HepG2 (cell line): Measurements from ENCODE around the gene FAM118B. TPM values are rescaled to one million over a fixed set of nuclear protein-coding genes. Genes with fewer than 3 reads are reported as not detected.

Experiments used
- BRCA1 ChIP-seq: sonication (generic); formaldehyde crosslinking; IDR thresholded peaks from 2 replicates; pipeline ENCODE4 v1.4.0; 2020; ENCODE audit warnings: missing genetic modification reagents
- EHMT2 ChIP-seq: fragments of 200-600 bp; sonication (generic); IDR thresholded peaks from 2 replicates; pipeline ENCODE4 v1.7.0; 2017; ENCODE audit warnings: antibody characterized with exemption, low read depth, low read length, borderline replicate concordance
- ETV5 ChIP-seq: IDR thresholded peaks from 2 replicates; pipeline ENCODE4 v1.6.1; 2018; ENCODE audit warnings: missing biosample characterization, missing genetic modification reagents, inconsistent platforms, borderline replicate concordance
- GATA4 ChIP-seq: sonication (generic); IDR thresholded peaks from 2 replicates; pipeline ENCODE4 v1.6.1; 2016; ENCODE audit warnings: antibody characterized with exemption, low read depth, borderline replicate concordance
- GTF2F1 ChIP-seq: fragments of 150-350 bp; IDR thresholded peaks from 2 replicates; pipeline ENCODE4 v1.6.1; 2014; ENCODE audit warnings: low read length
- KLF15 ChIP-seq: sonication (generic); formaldehyde crosslinking; IDR thresholded peaks from 2 replicates; pipeline ENCODE4 v1.8.1; 2023; ENCODE audit warnings: borderline replicate concordance, mild to moderate bottlenecking, inconsistent platforms, missing genetic modification reagents, mixed read lengths
- NFYB ChIP-seq: sonication (generic); formaldehyde crosslinking; IDR thresholded peaks from 2 replicates; pipeline ENCODE4 v1.4.0; 2020; ENCODE audit warnings: missing genetic modification reagents
- SIX1 ChIP-seq: sonication (generic); formaldehyde crosslinking; IDR thresholded peaks from 2 replicates; pipeline ENCODE4 v1.4.0; 2020; ENCODE audit warnings: missing genetic modification reagents, borderline replicate concordance
- ZNF224 ChIP-seq: sonication (generic); formaldehyde crosslinking; IDR thresholded peaks from 2 replicates; pipeline ENCODE4 v1.5.0; 2020; ENCODE audit warnings: mild to moderate bottlenecking, missing genetic modification reagents
- ZNF496 ChIP-seq: sonication (generic); formaldehyde crosslinking; IDR thresholded peaks from 2 replicates; pipeline ENCODE4 v1.8.1; 2023; ENCODE audit warnings: mild to moderate bottlenecking, moderate library complexity, missing genetic modification reagents; ENCODE audit not compliant: insufficient replicate concordance
- ZNF891 ChIP-seq: sonication (generic); formaldehyde crosslinking; IDR thresholded peaks from 2 replicates; pipeline ENCODE4 v1.5.0; 2020; ENCODE audit warnings: mild to moderate bottlenecking, missing genetic modification reagents
- polyA plus RNA-seq, 8 experiments: library from polyadenylated mRNA; depleted of rRNA in 3 of 8; stranded (reverse) in 7 of 8; unstranded in 1 of 8; fragments of >200 nt; fragmentation: Illumina TruSeq in 4 of 8; extraction: Trizol in 4 of 8; gene quantifications; 2 replicates each; pipeline versions ENCODE4 v1.2.1 to v1.2.3, GENCODE V29; 2011 to 2016; ENCODE audit warnings: low read depth in 4 of 8, missing spikeins in 1 of 8, mixed read lengths in 1 of 8; ENCODE audit not compliant: insufficient read depth in 1 of 8
- total RNA-seq, 5 experiments: library from RNA; depleted of rRNA; stranded (reverse); fragments of >200 nt; fragmentation: Illumina TruSeq; extraction: Trizol; gene quantifications; 2 replicates each; pipeline ENCODE4 v1.2.3, GENCODE V29; 2016; ENCODE audit warnings: low read depth in 1 of 5
- TF ChIP-seq, protein P1 (sequence below): sonication (generic); formaldehyde crosslinking; IDR thresholded peaks from 2 replicates; pipeline ENCODE4 v1.8.1; 2023; ENCODE audit warnings: mild to moderate bottlenecking, inconsistent platforms, moderate library complexity, missing genetic modification reagents, borderline replicate concordance
- TF ChIP-seq, protein P2 (sequence below): sonication (generic); formaldehyde crosslinking; IDR thresholded peaks from 2 replicates; pipeline ENCODE4 v1.4.0; 2020; ENCODE audit warnings: mild to moderate bottlenecking, missing genetic modification reagents
- TF ChIP-seq, protein P3 (sequence below): sonication (generic); formaldehyde crosslinking; conservative IDR thresholded peaks from 2 replicates; pipeline ENCODE4 v1.8.0; 2022; ENCODE audit warnings: mild to moderate bottlenecking, moderate library complexity, missing genetic modification reagents
- TF ChIP-seq, protein P4 (sequence below): sonication (generic); formaldehyde crosslinking; IDR thresholded peaks from 2 replicates; pipeline ENCODE4 v1.8.0; 2022; ENCODE audit warnings: mild to moderate bottlenecking, missing genetic modification reagents; ENCODE audit not compliant: insufficient replicate concordance
- TF ChIP-seq, protein P5 (sequence below): sonication (generic); formaldehyde crosslinking; IDR thresholded peaks from 2 replicates; pipeline ENCODE4 v1.5.0; 2020; ENCODE audit warnings: missing genetic modification reagents
- TF ChIP-seq, protein P6 (sequence below): sonication (generic); formaldehyde crosslinking; IDR thresholded peaks from 2 replicates; pipeline ENCODE4 v1.4.0; 2020; ENCODE audit warnings: missing genetic modification reagents

Gene FAM118B
- total and polyA plus RNA-seq, 2 of the 13 experiments (the other 11 are each of a cell fraction or from before 2014, with no cell fraction given), result 10.2 to 25.7 TPM

DNA sequence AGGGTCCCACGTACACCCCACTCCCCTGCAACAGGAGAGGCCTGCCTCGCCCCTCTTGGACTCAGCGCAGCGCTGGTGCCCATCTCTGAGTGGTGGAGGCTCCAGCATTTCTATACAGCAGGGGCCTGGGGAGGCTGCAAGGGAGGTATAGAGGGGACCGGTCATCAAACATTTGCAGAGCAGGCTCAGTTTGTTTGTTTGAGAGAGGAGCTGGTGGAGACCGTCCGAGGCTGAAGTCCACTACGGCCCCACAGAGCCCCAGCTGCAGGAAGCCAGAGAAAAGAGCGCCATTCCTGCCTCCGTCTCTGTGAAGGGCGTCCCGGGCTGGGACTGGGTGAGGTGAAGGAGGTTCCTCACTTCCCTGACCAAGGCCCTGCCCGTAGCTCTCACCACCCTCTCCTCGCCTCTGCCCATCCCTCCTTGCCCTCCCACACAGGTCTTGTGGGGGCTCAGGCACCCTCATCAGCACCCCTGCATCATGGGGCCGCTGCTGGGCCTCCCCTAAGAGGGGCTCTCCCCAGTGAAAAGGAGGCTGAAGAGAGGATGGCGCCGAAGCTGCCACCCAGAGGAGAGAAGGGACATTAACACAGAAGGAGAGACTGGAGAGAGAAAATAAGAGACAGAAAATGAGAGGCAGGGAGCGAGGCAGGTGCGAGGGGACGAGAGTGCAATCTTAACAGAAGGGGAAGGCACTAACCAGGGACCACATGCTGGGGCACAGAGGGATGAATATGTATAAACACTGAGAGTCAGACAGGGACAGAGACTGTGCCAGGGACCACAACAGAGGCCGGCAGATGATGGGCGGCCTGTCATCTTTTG lies 24.7 kb upstream of the FAM118B start (continued):
- TF ChIP-seq ETV5 (CRISPR knock-in tag), result peak; percentile 77
- TF ChIP-seq, protein P1, sequence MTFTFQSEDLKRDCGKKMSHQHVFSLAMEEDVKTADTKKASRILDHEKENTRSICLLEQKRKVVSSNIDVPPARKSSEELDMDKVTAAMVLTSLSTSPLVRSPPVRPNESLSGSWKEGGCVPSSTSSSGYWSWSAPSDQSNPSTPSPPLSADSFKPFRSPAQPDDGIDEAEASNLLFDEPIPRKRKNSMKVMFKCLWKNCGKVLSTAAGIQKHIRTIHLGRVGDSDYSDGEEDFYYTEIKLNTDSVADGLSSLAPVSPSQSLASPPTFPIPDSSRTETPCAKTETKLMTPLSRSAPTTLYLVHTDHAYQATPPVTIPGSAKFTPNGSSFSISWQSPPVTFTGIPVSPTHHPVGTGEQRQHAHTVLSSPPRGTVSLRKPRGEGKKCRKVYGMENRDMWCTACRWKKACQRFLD (CRISPR knock-in tag), result no peak
- no peak; the same call in 1 of the 2 replicates for TF ChIP-seq ZNF891
- TF ChIP-seq, protein P2, sequence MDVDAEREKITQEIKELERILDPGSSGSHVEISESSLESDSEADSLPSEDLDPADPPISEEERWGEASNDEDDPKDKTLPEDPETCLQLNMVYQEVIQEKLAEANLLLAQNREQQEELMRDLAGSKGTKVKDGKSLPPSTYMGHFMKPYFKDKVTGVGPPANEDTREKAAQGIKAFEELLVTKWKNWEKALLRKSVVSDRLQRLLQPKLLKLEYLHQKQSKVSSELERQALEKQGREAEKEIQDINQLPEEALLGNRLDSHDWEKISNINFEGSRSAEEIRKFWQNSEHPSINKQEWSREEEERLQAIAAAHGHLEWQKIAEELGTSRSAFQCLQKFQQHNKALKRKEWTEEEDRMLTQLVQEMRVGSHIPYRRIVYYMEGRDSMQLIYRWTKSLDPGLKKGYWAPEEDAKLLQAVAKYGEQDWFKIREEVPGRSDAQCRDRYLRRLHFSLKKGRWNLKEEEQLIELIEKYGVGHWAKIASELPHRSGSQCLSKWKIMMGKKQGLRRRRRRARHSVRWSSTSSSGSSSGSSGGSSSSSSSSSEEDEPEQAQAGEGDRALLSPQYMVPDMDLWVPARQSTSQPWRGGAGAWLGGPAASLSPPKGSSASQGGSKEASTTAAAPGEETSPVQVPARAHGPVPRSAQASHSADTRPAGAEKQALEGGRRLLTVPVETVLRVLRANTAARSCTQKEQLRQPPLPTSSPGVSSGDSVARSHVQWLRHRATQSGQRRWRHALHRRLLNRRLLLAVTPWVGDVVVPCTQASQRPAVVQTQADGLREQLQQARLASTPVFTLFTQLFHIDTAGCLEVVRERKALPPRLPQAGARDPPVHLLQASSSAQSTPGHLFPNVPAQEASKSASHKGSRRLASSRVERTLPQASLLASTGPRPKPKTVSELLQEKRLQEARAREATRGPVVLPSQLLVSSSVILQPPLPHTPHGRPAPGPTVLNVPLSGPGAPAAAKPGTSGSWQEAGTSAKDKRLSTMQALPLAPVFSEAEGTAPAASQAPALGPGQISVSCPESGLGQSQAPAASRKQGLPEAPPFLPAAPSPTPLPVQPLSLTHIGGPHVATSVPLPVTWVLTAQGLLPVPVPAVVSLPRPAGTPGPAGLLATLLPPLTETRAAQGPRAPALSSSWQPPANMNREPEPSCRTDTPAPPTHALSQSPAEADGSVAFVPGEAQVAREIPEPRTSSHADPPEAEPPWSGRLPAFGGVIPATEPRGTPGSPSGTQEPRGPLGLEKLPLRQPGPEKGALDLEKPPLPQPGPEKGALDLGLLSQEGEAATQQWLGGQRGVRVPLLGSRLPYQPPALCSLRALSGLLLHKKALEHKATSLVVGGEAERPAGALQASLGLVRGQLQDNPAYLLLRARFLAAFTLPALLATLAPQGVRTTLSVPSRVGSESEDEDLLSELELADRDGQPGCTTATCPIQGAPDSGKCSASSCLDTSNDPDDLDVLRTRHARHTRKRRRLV (CRISPR knock-in tag), result no peak
- no peak for TF ChIP-seq ZNF496 (CRISPR knock-in tag)
- TF ChIP-seq, protein P3, sequence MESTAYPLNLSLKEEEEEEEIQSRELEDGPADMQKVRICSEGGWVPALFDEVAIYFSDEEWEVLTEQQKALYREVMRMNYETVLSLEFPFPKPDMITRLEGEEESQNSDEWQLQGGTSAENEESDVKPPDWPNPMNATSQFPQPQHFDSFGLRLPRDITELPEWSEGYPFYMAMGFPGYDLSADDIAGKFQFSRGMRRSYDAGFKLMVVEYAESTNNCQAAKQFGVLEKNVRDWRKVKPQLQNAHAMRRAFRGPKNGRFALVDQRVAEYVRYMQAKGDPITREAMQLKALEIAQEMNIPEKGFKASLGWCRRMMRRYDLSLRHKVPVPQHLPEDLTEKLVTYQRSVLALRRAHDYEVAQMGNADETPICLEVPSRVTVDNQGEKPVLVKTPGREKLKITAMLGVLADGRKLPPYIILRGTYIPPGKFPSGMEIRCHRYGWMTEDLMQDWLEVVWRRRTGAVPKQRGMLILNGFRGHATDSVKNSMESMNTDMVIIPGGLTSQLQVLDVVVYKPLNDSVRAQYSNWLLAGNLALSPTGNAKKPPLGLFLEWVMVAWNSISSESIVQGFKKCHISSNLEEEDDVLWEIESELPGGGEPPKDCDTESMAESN (CRISPR knock-in tag), result no peak
- TF ChIP-seq, protein P4, sequence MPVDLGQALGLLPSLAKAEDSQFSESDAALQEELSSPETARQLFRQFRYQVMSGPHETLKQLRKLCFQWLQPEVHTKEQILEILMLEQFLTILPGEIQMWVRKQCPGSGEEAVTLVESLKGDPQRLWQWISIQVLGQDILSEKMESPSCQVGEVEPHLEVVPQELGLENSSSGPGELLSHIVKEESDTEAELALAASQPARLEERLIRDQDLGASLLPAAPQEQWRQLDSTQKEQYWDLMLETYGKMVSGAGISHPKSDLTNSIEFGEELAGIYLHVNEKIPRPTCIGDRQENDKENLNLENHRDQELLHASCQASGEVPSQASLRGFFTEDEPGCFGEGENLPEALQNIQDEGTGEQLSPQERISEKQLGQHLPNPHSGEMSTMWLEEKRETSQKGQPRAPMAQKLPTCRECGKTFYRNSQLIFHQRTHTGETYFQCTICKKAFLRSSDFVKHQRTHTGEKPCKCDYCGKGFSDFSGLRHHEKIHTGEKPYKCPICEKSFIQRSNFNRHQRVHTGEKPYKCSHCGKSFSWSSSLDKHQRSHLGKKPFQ (CRISPR knock-in tag), result no peak
- no peak for TF ChIP-seq NFYB (CRISPR knock-in tag)
- TF ChIP-seq SIX1 (CRISPR knock-in tag), result no peak
- no peak for TF ChIP-seq GATA4
- no peak for TF ChIP-seq BRCA1 (CRISPR knock-in tag)
- TF ChIP-seq ZNF224, result no peak
- no peak for TF ChIP-seq EHMT2
- TF ChIP-seq KLF15 (CRISPR knock-in tag), result no peak
- TF ChIP-seq, protein P5, sequence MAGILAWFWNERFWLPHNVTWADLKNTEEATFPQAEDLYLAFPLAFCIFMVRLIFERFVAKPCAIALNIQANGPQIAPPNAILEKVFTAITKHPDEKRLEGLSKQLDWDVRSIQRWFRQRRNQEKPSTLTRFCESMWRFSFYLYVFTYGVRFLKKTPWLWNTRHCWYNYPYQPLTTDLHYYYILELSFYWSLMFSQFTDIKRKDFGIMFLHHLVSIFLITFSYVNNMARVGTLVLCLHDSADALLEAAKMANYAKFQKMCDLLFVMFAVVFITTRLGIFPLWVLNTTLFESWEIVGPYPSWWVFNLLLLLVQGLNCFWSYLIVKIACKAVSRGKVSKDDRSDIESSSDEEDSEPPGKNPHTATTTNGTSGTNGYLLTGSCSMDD (CRISPR knock-in tag), result no peak
- TF ChIP-seq GTF2F1, result no peak
- TF ChIP-seq, protein P6, sequence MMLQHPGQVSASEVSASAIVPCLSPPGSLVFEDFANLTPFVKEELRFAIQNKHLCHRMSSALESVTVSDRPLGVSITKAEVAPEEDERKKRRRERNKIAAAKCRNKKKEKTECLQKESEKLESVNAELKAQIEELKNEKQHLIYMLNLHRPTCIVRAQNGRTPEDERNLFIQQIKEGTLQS (CRISPR knock-in tag), result no peak
